GM19438 (cell line): ENCODE data around the gene ZNF32.
"Not testable (repeated sequence)": the region's sequence is repeated elsewhere in the genome, so short reads cannot be mapped to it uniquely, and the experiment has no call there.

Experiments used
- ATAC-seq: cut with Tn5 transposase; IDR thresholded peaks from one replicate; pipeline ENCODE4 v1.9.1; 2021; ENCODE audit warnings: low read depth; ENCODE audit not compliant: unreplicated experiment

ZNF32 gene

GRCh38 chr10:43644252-43644651 is 4.4 kb downstream of the ZNF32 start:
- ATAC-seq, result no peak

- no peak for ATAC-seq
These were observed 8.1 kb downstream of the ZNF32 start for GRCh38 chr10:43640603-43641002.

GRCh38 chr10:43635816-43636215 is 12.9 kb downstream of the ZNF32 start:
- not testable (repeated sequence) for ATAC-seq

GRCh38 chr10:43628956-43629355 is 19.7 kb downstream of the ZNF32 start:
- no peak for ATAC-seq

GRCh38 chr10:43627942-43628341 is 20.7 kb downstream of the ZNF32 start:
- no peak for ATAC-seq

GRCh38 chr10:43623351-43623750 is 25.3 kb downstream of the ZNF32 start:
- ATAC-seq, result no peak

- ATAC-seq, result no peak
These were observed 26.6 kb downstream of the ZNF32 start for GRCh38 chr10:43622038-43622437.

- no peak for ATAC-seq
These were observed 29.3 kb downstream of the ZNF32 start for GRCh38 chr10:43619368-43619767.

- no peak for ATAC-seq
These were observed 31.8 kb downstream of the ZNF32 start for GRCh38 chr10:43616697-43617370.

- ATAC-seq, result no peak
These were observed 38.0 kb downstream of the ZNF32 start for GRCh38 chr10:43610636-43611035.

- ATAC-seq, result no peak
These were observed 41.5 kb downstream of the ZNF32 start for GRCh38 chr10:43607199-43607573.

GRCh38 chr10:43606323-43607198 is 42.1 kb downstream of the ZNF32 start, which contains the start of gene ZNF485:
Gene ZNF485, plus strand, starts transcription at chr10:43606438. Its CDS starts 613 bp downstream, at chr10:43607051.
- ATAC-seq, result peak; percentile 100

- ATAC-seq, result peak; percentile 26
These were observed 42.8 kb downstream of the ZNF32 start for GRCh38 chr10:43605850-43606322.

GRCh38 chr10:43601576-43601975 is 47.1 kb downstream of the ZNF32 start:
- ATAC-seq, result not testable (repeated sequence)

- ATAC-seq, result no peak
These were observed 49.3 kb downstream of the ZNF32 start for GRCh38 chr10:43599333-43599732.

GRCh38 chr10:43598446-43598845 is 50.2 kb downstream of the ZNF32 start:
- no peak for ATAC-seq

GRCh38 chr10:43596546-43596945 is 52.1 kb downstream of the ZNF32 start:
- no peak for ATAC-seq

GRCh38 chr10:43595739-43596298 is 52.9 kb downstream of the ZNF32 start:
- peak; percentile 58 for ATAC-seq

GRCh38 chr10:43594944-43595589 is 53.6 kb downstream of the ZNF32 start:
- peak; percentile 91 for ATAC-seq
